HepG2 (cell line): ENCODE measurements around the gene VPS26B. TPM values are rescaled to one million over a fixed set of nuclear protein-coding genes. Genes with fewer than 3 reads are reported as not detected.

ENCODE experiments used
- ARID2 ChIP-seq: sonication (generic); formaldehyde crosslinking; IDR thresholded peaks from 2 replicates; pipeline ENCODE4 v1.8.1; 2022; ENCODE audit warnings: mild to moderate bottlenecking, missing genetic modification reagents, borderline replicate concordance
- PAX8 ChIP-seq: sonication (generic); formaldehyde crosslinking; IDR thresholded peaks from 2 replicates; pipeline ENCODE4 v1.8.0; 2022; ENCODE audit warnings: mild to moderate bottlenecking, missing genetic modification reagents, borderline replicate concordance
- SMARCE1 ChIP-seq: fragments of 450-650 bp; IDR thresholded peaks from 2 replicates; pipeline ENCODE4 v1.6.1; 2017; ENCODE audit warnings: borderline replicate concordance
- SMYD3 ChIP-seq: sonication (generic); formaldehyde crosslinking; IDR thresholded peaks from 2 replicates; pipeline ENCODE4 v1.8.1; 2023; ENCODE audit warnings: mild to moderate bottlenecking, missing genetic modification reagents
- TRIM24 ChIP-seq: sonication (generic); formaldehyde crosslinking; IDR thresholded peaks from 2 replicates; pipeline ENCODE4 v1.8.0; 2022; ENCODE audit warnings: mild to moderate bottlenecking, missing genetic modification reagents
- ZC3H13 ChIP-seq: sonication (generic); formaldehyde crosslinking; IDR thresholded peaks from 2 replicates; pipeline ENCODE4 v1.8.1; 2023; ENCODE audit warnings: mild to moderate bottlenecking, missing genetic modification reagents, moderate library complexity
- ZNF329 ChIP-seq: sonication (generic); formaldehyde crosslinking; IDR thresholded peaks from 2 replicates; pipeline ENCODE4 v1.9.0; 2021; ENCODE audit warnings: low read depth, mild to moderate bottlenecking, missing genetic modification reagents
- ZNF441 ChIP-seq: sonication (generic); formaldehyde crosslinking; IDR thresholded peaks from 2 replicates; pipeline ENCODE4 v1.7.0; 2021; ENCODE audit warnings: missing genetic modification reagents, borderline replicate concordance
- ZNF788 ChIP-seq: sonication (generic); formaldehyde crosslinking; IDR thresholded peaks from 2 replicates; pipeline ENCODE4 v1.5.0; 2020; ENCODE audit warnings: mild to moderate bottlenecking, missing genetic modification reagents, borderline replicate concordance
- polyA plus RNA-seq, 8 experiments: library from polyadenylated mRNA; depleted of rRNA in 3 of 8; stranded (reverse) in 7 of 8; unstranded in 1 of 8; fragments of >200 nt; fragmentation: Illumina TruSeq in 4 of 8; extraction: Trizol in 4 of 8; gene quantifications; 2 replicates each; pipeline versions ENCODE4 v1.2.1 to v1.2.3, GENCODE V29; 2011 to 2016; ENCODE audit warnings: low read depth in 4 of 8, missing spikeins in 1 of 8, mixed read lengths in 1 of 8; ENCODE audit not compliant: insufficient read depth in 1 of 8
- total RNA-seq, 5 experiments: library from RNA; depleted of rRNA; stranded (reverse); fragments of >200 nt; fragmentation: Illumina TruSeq; extraction: Trizol; gene quantifications; 2 replicates each; pipeline ENCODE4 v1.2.3, GENCODE V29; 2016; ENCODE audit warnings: low read depth in 1 of 5
- TF ChIP-seq, protein P1 (sequence below): sonication (generic); formaldehyde crosslinking; conservative IDR thresholded peaks from 2 replicates; pipeline ENCODE4 v1.4.0; 2020; ENCODE audit warnings: missing genetic modification reagents
- TF ChIP-seq, protein P2 (sequence below): sonication (generic); formaldehyde crosslinking; IDR thresholded peaks from 2 replicates; pipeline ENCODE4 v1.4.0; 2020; ENCODE audit warnings: missing genetic modification reagents
- TF ChIP-seq, protein P3 (sequence below): sonication (generic); formaldehyde crosslinking; conservative IDR thresholded peaks from 2 replicates; pipeline ENCODE4 v1.4.0; 2020; ENCODE audit warnings: missing genetic modification reagents
- TF ChIP-seq, protein P4 (sequence below): IDR thresholded peaks from 2 replicates; pipeline ENCODE4 v1.6.1; 2012; ENCODE audit warnings: low read length, improper control_type of control experiment
- TF ChIP-seq, protein P5 (sequence below): sonication (generic); formaldehyde crosslinking; IDR thresholded peaks from 2 replicates; pipeline ENCODE4 v1.4.0; 2020; ENCODE audit warnings: mild to moderate bottlenecking, missing genetic modification reagents, borderline replicate concordance

VPS26B gene
- total and polyA plus RNA-seq, 2 of the 13 experiments (the other 11 are each of a cell fraction or from before 2014, with no cell fraction given) = 20.2 to 23.2 TPM

DNA sequence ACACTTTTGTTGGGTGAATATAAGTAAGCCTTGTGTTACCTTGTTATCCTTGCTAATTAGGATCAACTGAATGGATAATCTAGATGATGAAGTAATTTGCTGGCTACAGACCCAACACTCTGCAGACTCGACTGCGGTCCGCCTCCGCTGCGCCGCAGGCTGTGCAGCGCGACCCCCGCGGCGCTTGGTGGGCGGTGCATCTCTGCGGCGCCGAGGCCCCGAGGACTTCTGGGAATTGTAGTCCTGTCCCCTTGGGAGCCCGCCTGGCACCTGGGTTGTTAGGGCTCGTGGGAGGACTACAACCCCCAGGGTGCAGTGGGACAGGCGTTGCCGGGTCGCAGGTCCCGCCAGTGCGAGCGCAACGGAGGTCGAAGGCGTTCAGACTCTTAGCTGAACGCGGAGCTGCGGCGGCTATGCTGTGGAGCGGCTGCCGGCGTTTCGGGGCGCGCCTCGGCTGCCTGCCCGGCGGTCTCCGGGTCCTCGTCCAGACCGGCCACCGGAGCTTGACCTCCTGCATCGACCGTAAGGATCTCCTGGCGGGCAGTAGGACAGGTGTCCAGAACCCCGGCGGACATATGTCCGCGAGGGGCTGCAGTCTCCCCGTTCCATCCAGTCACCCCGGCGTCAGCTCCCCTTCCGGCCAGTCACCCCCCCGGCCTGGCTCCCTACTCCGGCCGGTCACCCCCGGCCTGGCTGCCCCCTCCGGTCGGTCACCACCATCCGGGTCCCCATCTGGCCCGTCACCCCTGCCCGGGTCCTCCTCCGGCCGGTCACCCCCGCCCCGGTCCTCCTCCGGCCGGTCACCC lies 28.9 kb downstream of the VPS26B start, which contains the start of the genes ACAD8 and THYN1 (continued):
- TF ChIP-seq, protein P1, sequence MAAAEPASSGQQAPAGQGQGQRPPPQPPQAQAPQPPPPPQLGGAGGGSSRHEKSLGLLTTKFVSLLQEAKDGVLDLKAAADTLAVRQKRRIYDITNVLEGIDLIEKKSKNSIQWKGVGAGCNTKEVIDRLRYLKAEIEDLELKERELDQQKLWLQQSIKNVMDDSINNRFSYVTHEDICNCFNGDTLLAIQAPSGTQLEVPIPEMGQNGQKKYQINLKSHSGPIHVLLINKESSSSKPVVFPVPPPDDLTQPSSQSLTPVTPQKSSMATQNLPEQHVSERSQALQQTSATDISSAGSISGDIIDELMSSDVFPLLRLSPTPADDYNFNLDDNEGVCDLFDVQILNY (CRISPR knock-in tag) = peak; percentile 84
- TF ChIP-seq TRIM24 (no peak), SMARCE1 (no peak), ARID2 (CRISPR knock-in tag) (no peak), ZNF441 (CRISPR knock-in tag) (no peak), PAX8 (CRISPR knock-in tag) (no peak), ZNF329 (CRISPR knock-in tag) (0 out of 2 replicates have a peak, but pooled peaks have one; percentile 36), SMYD3 (CRISPR knock-in tag) (no peak), ZC3H13 (CRISPR knock-in tag) (no peak), ZNF788 (CRISPR knock-in tag) (no peak; the same call in 1 of the 2 replicates)
- TF ChIP-seq, protein P2, sequence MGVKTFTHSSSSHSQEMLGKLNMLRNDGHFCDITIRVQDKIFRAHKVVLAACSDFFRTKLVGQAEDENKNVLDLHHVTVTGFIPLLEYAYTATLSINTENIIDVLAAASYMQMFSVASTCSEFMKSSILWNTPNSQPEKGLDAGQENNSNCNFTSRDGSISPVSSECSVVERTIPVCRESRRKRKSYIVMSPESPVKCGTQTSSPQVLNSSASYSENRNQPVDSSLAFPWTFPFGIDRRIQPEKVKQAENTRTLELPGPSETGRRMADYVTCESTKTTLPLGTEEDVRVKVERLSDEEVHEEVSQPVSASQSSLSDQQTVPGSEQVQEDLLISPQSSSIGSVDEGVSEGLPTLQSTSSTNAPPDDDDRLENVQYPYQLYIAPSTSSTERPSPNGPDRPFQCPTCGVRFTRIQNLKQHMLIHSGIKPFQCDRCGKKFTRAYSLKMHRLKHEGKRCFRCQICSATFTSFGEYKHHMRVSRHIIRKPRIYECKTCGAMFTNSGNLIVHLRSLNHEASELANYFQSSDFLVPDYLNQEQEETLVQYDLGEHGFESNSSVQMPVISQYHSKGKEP (CRISPR knock-in tag) = no peak
- TF ChIP-seq, protein P3, sequence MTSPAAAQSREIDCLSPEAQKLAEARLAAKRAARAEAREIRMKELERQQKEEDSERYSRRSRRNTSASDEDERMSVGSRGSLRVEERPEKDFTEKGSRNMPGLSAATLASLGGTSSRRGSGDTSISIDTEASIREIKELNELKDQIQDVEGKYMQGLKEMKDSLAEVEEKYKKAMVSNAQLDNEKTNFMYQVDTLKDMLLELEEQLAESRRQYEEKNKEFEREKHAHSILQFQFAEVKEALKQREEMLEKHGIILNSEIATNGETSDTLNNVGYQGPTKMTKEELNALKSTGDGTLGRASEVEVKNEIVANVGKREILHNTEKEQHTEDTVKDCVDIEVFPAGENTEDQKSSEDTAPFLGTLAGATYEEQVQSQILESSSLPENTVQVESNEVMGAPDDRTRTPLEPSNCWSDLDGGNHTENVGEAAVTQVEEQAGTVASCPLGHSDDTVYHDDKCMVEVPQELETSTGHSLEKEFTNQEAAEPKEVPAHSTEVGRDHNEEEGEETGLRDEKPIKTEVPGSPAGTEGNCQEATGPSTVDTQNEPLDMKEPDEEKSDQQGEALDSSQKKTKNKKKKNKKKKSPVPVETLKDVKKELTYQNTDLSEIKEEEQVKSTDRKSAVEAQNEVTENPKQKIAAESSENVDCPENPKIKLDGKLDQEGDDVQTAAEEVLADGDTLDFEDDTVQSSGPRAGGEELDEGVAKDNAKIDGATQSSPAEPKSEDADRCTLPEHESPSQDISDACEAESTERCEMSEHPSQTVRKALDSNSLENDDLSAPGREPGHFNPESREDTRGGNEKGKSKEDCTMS (CRISPR knock-in tag) = no peak
- TF ChIP-seq, protein P4, sequence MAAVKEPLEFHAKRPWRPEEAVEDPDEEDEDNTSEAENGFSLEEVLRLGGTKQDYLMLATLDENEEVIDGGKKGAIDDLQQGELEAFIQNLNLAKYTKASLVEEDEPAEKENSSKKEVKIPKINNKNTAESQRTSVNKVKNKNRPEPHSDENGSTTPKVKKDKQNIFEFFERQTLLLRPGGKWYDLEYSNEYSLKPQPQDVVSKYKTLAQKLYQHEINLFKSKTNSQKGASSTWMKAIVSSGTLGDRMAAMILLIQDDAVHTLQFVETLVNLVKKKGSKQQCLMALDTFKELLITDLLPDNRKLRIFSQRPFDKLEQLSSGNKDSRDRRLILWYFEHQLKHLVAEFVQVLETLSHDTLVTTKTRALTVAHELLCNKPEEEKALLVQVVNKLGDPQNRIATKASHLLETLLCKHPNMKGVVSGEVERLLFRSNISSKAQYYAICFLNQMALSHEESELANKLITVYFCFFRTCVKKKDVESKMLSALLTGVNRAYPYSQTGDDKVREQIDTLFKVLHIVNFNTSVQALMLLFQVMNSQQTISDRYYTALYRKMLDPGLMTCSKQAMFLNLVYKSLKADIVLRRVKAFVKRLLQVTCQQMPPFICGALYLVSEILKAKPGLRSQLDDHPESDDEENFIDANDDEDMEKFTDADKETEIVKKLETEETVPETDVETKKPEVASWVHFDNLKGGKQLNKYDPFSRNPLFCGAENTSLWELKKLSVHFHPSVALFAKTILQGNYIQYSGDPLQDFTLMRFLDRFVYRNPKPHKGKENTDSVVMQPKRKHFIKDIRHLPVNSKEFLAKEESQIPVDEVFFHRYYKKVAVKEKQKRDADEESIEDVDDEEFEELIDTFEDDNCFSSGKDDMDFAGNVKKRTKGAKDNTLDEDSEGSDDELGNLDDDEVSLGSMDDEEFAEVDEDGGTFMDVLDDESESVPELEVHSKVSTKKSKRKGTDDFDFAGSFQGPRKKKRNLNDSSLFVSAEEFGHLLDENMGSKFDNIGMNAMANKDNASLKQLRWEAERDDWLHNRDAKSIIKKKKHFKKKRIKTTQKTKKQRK = no peak
- TF ChIP-seq, protein P5, sequence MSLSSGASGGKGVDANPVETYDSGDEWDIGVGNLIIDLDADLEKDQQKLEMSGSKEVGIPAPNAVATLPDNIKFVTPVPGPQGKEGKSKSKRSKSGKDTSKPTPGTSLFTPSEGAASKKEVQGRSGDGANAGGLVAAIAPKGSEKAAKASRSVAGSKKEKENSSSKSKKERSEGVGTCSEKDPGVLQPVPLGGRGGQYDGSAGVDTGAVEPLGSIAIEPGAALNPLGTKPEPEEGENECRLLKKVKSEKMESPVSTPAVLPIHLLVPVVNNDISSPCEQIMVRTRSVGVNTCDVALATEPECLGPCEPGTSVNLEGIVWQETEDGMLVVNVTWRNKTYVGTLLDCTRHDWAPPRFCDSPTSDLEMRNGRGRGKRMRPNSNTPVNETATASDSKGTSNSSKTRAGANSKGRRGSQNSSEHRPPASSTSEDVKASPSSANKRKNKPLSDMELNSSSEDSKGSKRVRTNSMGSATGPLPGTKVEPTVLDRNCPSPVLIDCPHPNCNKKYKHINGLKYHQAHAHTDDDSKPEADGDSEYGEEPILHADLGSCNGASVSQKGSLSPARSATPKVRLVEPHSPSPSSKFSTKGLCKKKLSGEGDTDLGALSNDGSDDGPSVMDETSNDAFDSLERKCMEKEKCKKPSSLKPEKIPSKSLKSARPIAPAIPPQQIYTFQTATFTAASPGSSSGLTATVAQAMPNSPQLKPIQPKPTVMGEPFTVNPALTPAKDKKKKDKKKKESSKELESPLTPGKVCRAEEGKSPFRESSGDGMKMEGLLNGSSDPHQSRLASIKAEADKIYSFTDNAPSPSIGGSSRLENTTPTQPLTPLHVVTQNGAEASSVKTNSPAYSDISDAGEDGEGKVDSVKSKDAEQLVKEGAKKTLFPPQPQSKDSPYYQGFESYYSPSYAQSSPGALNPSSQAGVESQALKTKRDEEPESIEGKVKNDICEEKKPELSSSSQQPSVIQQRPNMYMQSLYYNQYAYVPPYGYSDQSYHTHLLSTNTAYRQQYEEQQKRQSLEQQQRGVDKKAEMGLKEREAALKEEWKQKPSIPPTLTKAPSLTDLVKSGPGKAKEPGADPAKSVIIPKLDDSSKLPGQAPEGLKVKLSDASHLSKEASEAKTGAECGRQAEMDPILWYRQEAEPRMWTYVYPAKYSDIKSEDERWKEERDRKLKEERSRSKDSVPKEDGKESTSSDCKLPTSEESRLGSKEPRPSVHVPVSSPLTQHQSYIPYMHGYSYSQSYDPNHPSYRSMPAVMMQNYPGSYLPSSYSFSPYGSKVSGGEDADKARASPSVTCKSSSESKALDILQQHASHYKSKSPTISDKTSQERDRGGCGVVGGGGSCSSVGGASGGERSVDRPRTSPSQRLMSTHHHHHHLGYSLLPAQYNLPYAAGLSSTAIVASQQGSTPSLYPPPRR (CRISPR knock-in tag) = peak; percentile 59; the same call in 1 of the 2 replicates
